Neural progenitor cell (in vitro differentiated cells): ENCODE measurements around the gene NINJ2. TPM values are rescaled to one million over a fixed set of nuclear protein-coding genes. Genes with fewer than 3 reads are reported as not detected.
A peak's percentile ranks its signal among the peaks of the same experiment; 100 is the strongest.
"Not testable (repeated sequence)": the region's sequence is repeated elsewhere in the genome, so short reads cannot be mapped to it uniquely, and the experiment has no call there.

Experiments used
- DNase-seq: peaks from one replicate; pipeline ENCODE4 v3.0.0-alpha.2; 2016; ENCODE audit warnings: low spot score
- H2AFZ ChIP-seq: fragments of 200-600 bp; sonication (generic); replicated peaks from 2 replicates; pipeline ENCODE4 v1.6.1; 2016; ENCODE audit warnings: antibody characterized with exemption
- H3F3A ChIP-seq: fragments of 200-600 bp; sonication (generic); 2 replicates; pipeline ENCODE4 v1.6.1; 2016; ENCODE audit warnings: antibody characterized with exemption, low read depth
- H3K27ac ChIP-seq: fragments of 200-600 bp; sonication (generic); 2 replicates; pipeline ENCODE4 v1.5.1; 2016; ENCODE audit warnings: mild to moderate bottlenecking
- H3K27me3 ChIP-seq: fragments of 200-600 bp; sonication (generic); 2 replicates; pipeline ENCODE4 v1.6.1; 2016; ENCODE audit warnings: mild to moderate bottlenecking, moderate library complexity
- H3K36me3 ChIP-seq: fragments of 200-600 bp; sonication (generic); 2 replicates; pipeline ENCODE4 v1.5.1; 2016
- H3K4me1 ChIP-seq: fragments of 200-600 bp; sonication (generic); 2 replicates; pipeline ENCODE4 v1.6.1; 2016; ENCODE audit warnings: mixed run types
- H3K4me2 ChIP-seq: fragments of 200-600 bp; sonication (generic); 2 replicates; pipeline ENCODE4 v1.6.1; 2016
- H3K4me3 ChIP-seq: fragments of 200-600 bp; sonication (generic); 2 replicates; pipeline ENCODE4 v1.5.1; 2016
- H3K79me2 ChIP-seq: fragments of 200-600 bp; sonication (generic); 2 replicates; pipeline ENCODE4 v1.6.1; 2016; ENCODE audit warnings: low read depth
- H3K9ac ChIP-seq: fragments of 200-600 bp; sonication (generic); 2 replicates; pipeline ENCODE4 v1.6.1; 2016
- H3K9me3 ChIP-seq: fragments of 200-600 bp; sonication (generic); 2 replicates; pipeline ENCODE4 v1.5.1; 2016; ENCODE audit warnings: low read depth
- H4K20me1 ChIP-seq: fragments of 200-600 bp; sonication (generic); 2 replicates; pipeline ENCODE4 v1.6.1; 2016; ENCODE audit warnings: low read depth
- H3K27ac Mint-ChIP-seq: 3 replicates; pipeline ENCODE4 v1.8.0; 2021; ENCODE audit warnings: mixed read lengths
- H3K27me3 Mint-ChIP-seq: 2 replicates; pipeline ENCODE4 v1.8.0; 2022; ENCODE audit warnings: low read depth, mild to moderate bottlenecking, inconsistent platforms, moderate library complexity, mixed read lengths; ENCODE audit not compliant: insufficient read depth
- H3K36me3 Mint-ChIP-seq: 3 replicates; pipeline ENCODE4 v1.8.0; 2021; ENCODE audit warnings: mixed read lengths
- H3K4me1 Mint-ChIP-seq: 3 replicates; pipeline ENCODE4 v1.8.0; 2021; ENCODE audit warnings: mixed read lengths
- H3K4me3 Mint-ChIP-seq: 3 replicates; pipeline ENCODE4 v1.8.0; 2021; ENCODE audit warnings: mild to moderate bottlenecking, moderate library complexity, mixed read lengths
- H3K9me3 Mint-ChIP-seq: 3 replicates; pipeline ENCODE4 v1.8.0; 2020; ENCODE audit warnings: mixed read lengths
- EZH2 ChIP-seq: fragments of 200-600 bp; sonication (generic); IDR thresholded peaks from 2 replicates; pipeline ENCODE4 v1.6.1; 2017; ENCODE audit warnings: antibody characterized with exemption, mild to moderate bottlenecking, moderate library complexity
- EZH2phosphoT487 ChIP-seq: fragments of 200-600 bp; sonication (generic); IDR thresholded peaks from 2 replicates; pipeline ENCODE4 v1.6.1; 2017; ENCODE audit warnings: antibody characterized with exemption
- total RNA-seq: library from RNA; depleted of rRNA; stranded (reverse); fragments of >200 nt; gene quantifications from 2 replicates; pipeline ENCODE4 v1.2.3, GENCODE V29; 2015; ENCODE audit warnings: low replicate concordance
- TF ChIP-seq, protein P1 (sequence below): fragments of 200-600 bp; sonication (generic); IDR thresholded peaks from 2 replicates; pipeline ENCODE4 v1.5.1; 2017; ENCODE audit warnings: antibody characterized with exemption, mild to moderate bottlenecking

Gene NINJ2
- total RNA-seq, 1 donor from 2014 or later, result not detected

DNA sequence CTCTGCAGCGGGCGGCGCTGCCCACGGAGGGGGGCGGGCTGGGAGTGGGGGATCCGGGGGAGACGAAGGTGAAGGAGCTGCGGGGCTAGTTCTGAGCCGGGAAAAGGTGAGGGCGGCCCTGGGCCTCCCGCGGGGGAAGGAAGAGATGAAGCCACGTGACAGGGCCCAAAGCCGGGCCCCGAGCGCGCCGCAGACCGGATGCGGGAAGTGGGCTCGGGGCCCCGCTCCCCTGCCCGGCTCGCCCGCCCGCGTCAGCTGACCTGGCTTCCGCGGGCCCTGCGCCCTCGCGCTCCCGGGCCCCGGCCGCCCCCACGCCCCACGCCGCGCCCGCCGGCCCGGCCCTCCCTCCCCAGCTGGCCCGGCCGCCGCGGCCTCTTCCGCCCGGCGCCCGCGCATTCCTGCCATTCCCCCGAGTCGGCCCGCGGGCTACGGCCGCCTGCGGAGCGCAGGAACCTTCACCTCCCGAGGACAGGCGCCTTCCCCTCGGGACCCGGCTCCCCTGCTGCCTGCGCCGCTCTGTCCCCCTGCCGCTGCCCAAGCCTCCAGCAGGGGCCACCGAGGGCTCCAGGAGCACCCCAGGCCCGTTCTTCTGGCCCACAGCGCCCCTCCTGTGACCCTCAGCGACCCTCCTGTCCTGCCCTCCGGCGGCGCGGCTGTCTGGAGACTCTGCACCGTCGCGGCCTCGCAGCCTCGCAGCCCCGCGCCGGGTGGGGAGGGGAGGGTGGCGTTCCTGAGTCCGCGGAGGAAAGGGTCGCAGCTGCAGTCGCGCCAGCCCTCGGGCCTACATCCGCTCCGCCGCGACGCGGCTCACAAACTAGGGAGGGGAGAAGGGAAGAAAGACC, 20.4 kb downstream of the NINJ2 start:
- H3K9ac ChIP-seq, result no peak overlapping the region
- peaks cover 6% of the 10 kb centered on the region for H3K4me1 ChIP-seq
- H3K27me3 Mint-ChIP-seq, result peaks cover 5% of the 10 kb centered on the region
- H3K27me3 ChIP-seq, result peaks cover 10% of the 10 kb centered on the region
- TF ChIP-seq, protein P1, sequence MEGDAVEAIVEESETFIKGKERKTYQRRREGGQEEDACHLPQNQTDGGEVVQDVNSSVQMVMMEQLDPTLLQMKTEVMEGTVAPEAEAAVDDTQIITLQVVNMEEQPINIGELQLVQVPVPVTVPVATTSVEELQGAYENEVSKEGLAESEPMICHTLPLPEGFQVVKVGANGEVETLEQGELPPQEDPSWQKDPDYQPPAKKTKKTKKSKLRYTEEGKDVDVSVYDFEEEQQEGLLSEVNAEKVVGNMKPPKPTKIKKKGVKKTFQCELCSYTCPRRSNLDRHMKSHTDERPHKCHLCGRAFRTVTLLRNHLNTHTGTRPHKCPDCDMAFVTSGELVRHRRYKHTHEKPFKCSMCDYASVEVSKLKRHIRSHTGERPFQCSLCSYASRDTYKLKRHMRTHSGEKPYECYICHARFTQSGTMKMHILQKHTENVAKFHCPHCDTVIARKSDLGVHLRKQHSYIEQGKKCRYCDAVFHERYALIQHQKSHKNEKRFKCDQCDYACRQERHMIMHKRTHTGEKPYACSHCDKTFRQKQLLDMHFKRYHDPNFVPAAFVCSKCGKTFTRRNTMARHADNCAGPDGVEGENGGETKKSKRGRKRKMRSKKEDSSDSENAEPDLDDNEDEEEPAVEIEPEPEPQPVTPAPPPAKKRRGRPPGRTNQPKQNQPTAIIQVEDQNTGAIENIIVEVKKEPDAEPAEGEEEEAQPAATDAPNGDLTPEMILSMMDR, result peak; percentile 52
- TF ChIP-seq EZH2, result no peak
- H3K9me3 Mint-ChIP-seq, result no peaks in the 10 kb centered on the region
- H3K4me3 ChIP-seq, result peak overlapping the region; percentile 49
- H3K4me3 Mint-ChIP-seq, result peak overlapping the region; percentile 78
- peaks cover 20% of the 10 kb centered on the region for H3K4me1 Mint-ChIP-seq
- no peaks in the 10 kb centered on the region for H3K36me3 ChIP-seq
- peaks cover 12% of the 10 kb centered on the region for H3F3A ChIP-seq
- no peaks in the 10 kb centered on the region for H3K9me3 ChIP-seq
- peak overlapping the region; percentile 93 for H2AFZ ChIP-seq
- H3K79me2 ChIP-seq, result no peaks in the 10 kb centered on the region
- peak; percentile 82 for DNase-seq
- H3K4me2 ChIP-seq, result peak overlapping the region; percentile 71
- peak overlapping the region; percentile 8 for H3K27ac Mint-ChIP-seq
- no peaks in the 10 kb centered on the region for H3K36me3 Mint-ChIP-seq
- no peak overlapping the region for H3K27ac ChIP-seq
- no peaks in the 10 kb centered on the region for H4K20me1 ChIP-seq

DNA sequence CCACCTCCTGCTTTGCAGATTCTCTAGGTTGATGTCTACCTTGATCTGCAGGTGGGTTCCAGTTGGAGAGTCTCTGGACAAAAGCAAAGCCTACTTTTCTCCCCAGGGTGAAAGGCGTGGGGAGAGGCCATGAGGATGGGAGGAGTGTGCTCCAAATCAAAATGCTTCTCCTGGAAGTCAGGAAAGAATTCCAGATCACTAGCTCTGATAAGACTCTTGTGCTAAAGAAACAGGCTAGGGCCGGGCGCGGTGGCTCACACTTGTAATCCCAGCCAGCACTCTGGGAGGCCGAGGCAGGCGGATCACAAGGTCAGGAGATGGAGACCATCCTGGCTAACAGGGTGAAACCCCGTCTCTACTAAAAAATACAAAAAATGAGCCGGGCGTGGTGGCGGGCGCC, 21.9 kb downstream of the NINJ2 start:
- not testable (repeated sequence) for H2AFZ ChIP-seq, H3K27ac Mint-ChIP-seq, H3K27ac ChIP-seq, H3K36me3 ChIP-seq, H3K4me2 ChIP-seq, H3K79me2 ChIP-seq, H4K20me1 ChIP-seq, DNase-seq, H3K9ac ChIP-seq, H3K4me3 ChIP-seq, H3K9me3 ChIP-seq, H3K4me1 ChIP-seq, H3K9me3 Mint-ChIP-seq, H3K27me3 Mint-ChIP-seq, H3K36me3 Mint-ChIP-seq
- peak overlapping the region; percentile 66 for H3K4me3 Mint-ChIP-seq
- Histone ChIP-seq H3F3A (peaks cover 12% of the 10 kb centered on the region), H3K27me3 (peaks cover 10% of the 10 kb centered on the region)
- peaks cover 18% of the 10 kb centered on the region for H3K4me1 Mint-ChIP-seq

DNA sequence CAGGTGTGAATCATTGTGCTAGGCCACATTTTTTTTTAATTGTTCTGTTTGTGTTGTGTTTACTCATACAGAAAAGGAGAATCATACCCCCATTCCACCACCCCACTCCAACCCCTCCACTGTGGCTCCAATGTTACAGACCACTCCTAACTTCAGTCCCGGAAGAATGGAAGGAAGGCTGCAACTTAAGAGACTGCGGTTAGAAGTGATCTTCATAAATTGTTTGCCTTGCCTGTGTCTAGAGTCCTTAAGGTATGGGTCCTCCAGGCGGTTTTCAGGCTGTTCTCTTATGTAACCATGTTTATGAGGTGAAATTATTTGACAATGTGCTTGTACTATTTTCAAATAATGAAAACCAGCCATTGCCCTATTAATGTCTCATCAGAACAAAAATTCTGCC, 22.5 kb downstream of the NINJ2 start:
- Histone ChIP-seq H3F3A (peaks cover 12% of the 10 kb centered on the region), H3K27me3 (peaks cover 10% of the 10 kb centered on the region), H3K79me2 (no peaks in the 10 kb centered on the region), H3K36me3 (no peaks in the 10 kb centered on the region), H4K20me1 (no peaks in the 10 kb centered on the region), H2AFZ (no peak overlapping the region), H3K4me3 (no peak overlapping the region), H3K4me1 (peaks cover 6% of the 10 kb centered on the region), H3K9me3 (no peaks in the 10 kb centered on the region), H3K4me2 (no peak overlapping the region), H3K9ac (no peak overlapping the region), H3K27ac (no peak overlapping the region)
- DNase-seq, result no peak
- H3K27ac Mint-ChIP-seq, result no peak overlapping the region
- H3K36me3 Mint-ChIP-seq, result no peaks in the 10 kb centered on the region
- H3K27me3 Mint-ChIP-seq, result peaks cover 2% of the 10 kb centered on the region
- H3K9me3 Mint-ChIP-seq, result no peaks in the 10 kb centered on the region
- peaks cover 14% of the 10 kb centered on the region for H3K4me1 Mint-ChIP-seq
- TF ChIP-seq EZH2phosphoT487, result no peak
- H3K4me3 Mint-ChIP-seq, result no peak overlapping the region

DNA sequence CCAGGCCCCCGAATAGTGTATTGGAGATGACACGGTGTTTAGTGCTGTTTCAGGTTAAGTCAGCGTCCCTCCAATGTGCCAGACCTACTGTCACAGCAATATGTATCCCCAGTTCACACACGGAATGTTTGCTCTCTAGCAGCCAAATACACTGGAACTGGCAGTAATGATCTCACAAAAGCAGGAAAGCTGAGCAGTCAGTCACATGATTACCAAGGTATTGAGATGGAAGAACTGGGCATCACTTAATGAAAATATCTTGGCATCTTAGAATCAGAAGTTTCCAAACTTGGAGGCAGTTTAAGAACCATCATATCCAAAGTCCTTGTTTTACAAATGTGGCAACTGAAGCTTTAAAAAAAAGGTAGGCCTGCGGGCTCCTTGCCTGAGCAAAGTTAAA, 23.3 kb downstream of the NINJ2 start:
- Histone ChIP-seq H3K27ac (no peak overlapping the region), H3K4me1 (peaks cover 6% of the 10 kb centered on the region), H3K9ac (no peak overlapping the region), H3F3A (peaks cover 12% of the 10 kb centered on the region), H3K79me2 (no peaks in the 10 kb centered on the region), H4K20me1 (no peaks in the 10 kb centered on the region), H3K4me2 (no peak overlapping the region), H3K4me3 (no peak overlapping the region), H3K36me3 (no peaks in the 10 kb centered on the region), H2AFZ (no peak overlapping the region), H3K9me3 (no peaks in the 10 kb centered on the region), H3K27me3 (peaks cover 10% of the 10 kb centered on the region)
- Mint-ChIP-seq H3K4me1 (peaks cover 11% of the 10 kb centered on the region), H3K4me3 (no peak overlapping the region), H3K9me3 (no peaks in the 10 kb centered on the region), H3K27ac (no peak overlapping the region), H3K36me3 (no peaks in the 10 kb centered on the region), H3K27me3 (peaks cover 2% of the 10 kb centered on the region)
- TF ChIP-seq, protein P1, result no peak
- TF ChIP-seq EZH2phosphoT487, result no peak
- no peak for TF ChIP-seq EZH2
- no peak for DNase-seq
